ENCODE data around the gene SLC7A5.
A peak's percentile ranks its signal among the peaks of the same experiment; 100 is the strongest.
"Not testable (repeated sequence)": the region's sequence is repeated elsewhere in the genome, so short reads cannot be mapped to it uniquely, and the experiment has no call there.

Gene SLC7A5

GRCh38 chr16:87822108-87822970 is 47.0 kb downstream of the SLC7A5 start:
- DNase-seq (ENCODE audit: low read depth): no peak

- no peak for DNase-seq (ENCODE audit: low read depth)
Measured at GRCh38 chr16:87821376-87822107, 47.8 kb downstream of the SLC7A5 start.

GRCh38 chr16:87819983-87820382 is 49.3 kb downstream of the SLC7A5 start:
- no peak for DNase-seq (ENCODE audit: low read depth)

- no peak for DNase-seq (ENCODE audit: low read depth)
Measured at GRCh38 chr16:87819282-87819681, 50.0 kb downstream of the SLC7A5 start.

- DNase-seq (ENCODE audit: low read depth): no peak
Measured at GRCh38 chr16:87818533-87819161, 50.7 kb downstream of the SLC7A5 start.

GRCh38 chr16:87817910-87818309 is 51.4 kb downstream of the SLC7A5 start:
- no peak for DNase-seq (ENCODE audit: low read depth)

GRCh38 chr16:87817370-87817769 is 51.9 kb downstream of the SLC7A5 start:
- DNase-seq (ENCODE audit: low read depth): not testable (repeated sequence)

- DNase-seq (ENCODE audit: low read depth): no peak
Measured at GRCh38 chr16:87816507-87817100, 52.7 kb downstream of the SLC7A5 start.

GRCh38 chr16:87815567-87815966 is 53.7 kb downstream of the SLC7A5 start:
- DNase-seq (ENCODE audit: low read depth): no peak

GRCh38 chr16:87812200-87812656 is 57.1 kb downstream of the SLC7A5 start:
- no peak for DNase-seq (ENCODE audit: low read depth)

GRCh38 chr16:87811454-87811853 is 57.9 kb downstream of the SLC7A5 start:
- DNase-seq (ENCODE audit: low read depth): not testable (repeated sequence)

GRCh38 chr16:87809150-87809902 is 60.0 kb downstream of the SLC7A5 start:
- DNase-seq (ENCODE audit: low read depth): no peak

- no peak for DNase-seq (ENCODE audit: low read depth)
Measured at GRCh38 chr16:87808108-87808507, 61.2 kb downstream of the SLC7A5 start.

GRCh38 chr16:87806641-87807546 is 62.4 kb downstream of the SLC7A5 start:
- peak; percentile 53 for DNase-seq (ENCODE audit: low read depth)

- no peak for DNase-seq (ENCODE audit: low read depth)
Measured at GRCh38 chr16:87806261-87806640, 63.1 kb downstream of the SLC7A5 start.

GRCh38 chr16:87803385-87803784 is 65.9 kb downstream of the SLC7A5 start:
- DNase-seq (ENCODE audit: low read depth): no peak

- no peak for DNase-seq (ENCODE audit: low read depth)
Measured at GRCh38 chr16:87802670-87803069, 66.6 kb downstream of the SLC7A5 start.

- DNase-seq (ENCODE audit: low read depth): no peak
Measured at GRCh38 chr16:87801679-87802259, 67.5 kb downstream of the SLC7A5 start.

- DNase-seq (ENCODE audit: low read depth): no peak
Measured at GRCh38 chr16:87800497-87800896, 68.8 kb downstream of the SLC7A5 start.

- no peak for DNase-seq (ENCODE audit: low read depth)
Measured at GRCh38 chr16:87795336-87795735, 74.0 kb downstream of the SLC7A5 start.

Measured in CMK (cell line).